Measurements from ENCODE around the gene SUGP1.

Gene SUGP1

DNA sequence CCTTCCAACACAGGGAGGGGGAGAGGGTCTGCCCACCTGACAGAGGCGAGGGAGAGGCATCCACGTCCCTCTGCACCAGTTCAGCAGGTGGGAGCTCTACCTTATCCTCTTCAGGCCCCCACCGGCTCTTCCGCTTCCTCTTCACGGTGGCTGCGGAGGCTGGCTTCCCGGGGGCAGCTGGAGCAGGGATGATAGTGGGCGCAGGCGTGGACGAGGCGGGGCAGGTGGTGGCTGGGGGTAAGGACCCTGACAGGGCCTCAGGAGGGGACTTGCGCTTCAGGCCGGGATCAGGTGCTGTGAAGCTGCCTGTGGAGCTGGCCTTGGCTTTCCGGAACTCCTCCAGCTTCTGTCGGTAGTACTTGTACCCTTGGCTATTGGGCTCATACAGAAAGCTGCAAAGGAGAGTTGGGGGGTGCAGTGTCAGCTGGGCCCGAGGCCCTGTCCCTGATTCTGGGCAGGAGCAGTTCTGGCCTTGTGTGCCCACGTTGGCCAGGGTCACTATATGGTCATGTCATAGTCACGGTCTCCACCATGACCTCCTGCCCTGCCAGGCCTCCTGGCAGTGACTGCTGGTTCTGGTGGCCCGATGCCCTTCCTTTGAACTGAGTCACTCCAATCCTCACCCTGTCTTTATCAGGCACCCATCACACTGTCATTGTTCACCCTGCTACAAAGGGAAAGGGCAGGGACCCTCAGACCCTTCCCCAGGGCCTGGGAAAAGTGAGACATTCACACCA is 23.2 kb downstream of the SUGP1 start:
- no peak for DNase-seq
- ATAC-seq (ENCODE audit: insufficient read depth, low read depth), result no peak
- no peak for TF ChIP-seq EZH2 (IDR thresholded peaks at IDR 0.05; ENCODE audit: borderline replicate concordance, low read depth, low read length, severe bottlenecking)
- TF ChIP-seq, protein P1, sequence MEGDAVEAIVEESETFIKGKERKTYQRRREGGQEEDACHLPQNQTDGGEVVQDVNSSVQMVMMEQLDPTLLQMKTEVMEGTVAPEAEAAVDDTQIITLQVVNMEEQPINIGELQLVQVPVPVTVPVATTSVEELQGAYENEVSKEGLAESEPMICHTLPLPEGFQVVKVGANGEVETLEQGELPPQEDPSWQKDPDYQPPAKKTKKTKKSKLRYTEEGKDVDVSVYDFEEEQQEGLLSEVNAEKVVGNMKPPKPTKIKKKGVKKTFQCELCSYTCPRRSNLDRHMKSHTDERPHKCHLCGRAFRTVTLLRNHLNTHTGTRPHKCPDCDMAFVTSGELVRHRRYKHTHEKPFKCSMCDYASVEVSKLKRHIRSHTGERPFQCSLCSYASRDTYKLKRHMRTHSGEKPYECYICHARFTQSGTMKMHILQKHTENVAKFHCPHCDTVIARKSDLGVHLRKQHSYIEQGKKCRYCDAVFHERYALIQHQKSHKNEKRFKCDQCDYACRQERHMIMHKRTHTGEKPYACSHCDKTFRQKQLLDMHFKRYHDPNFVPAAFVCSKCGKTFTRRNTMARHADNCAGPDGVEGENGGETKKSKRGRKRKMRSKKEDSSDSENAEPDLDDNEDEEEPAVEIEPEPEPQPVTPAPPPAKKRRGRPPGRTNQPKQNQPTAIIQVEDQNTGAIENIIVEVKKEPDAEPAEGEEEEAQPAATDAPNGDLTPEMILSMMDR (IDR thresholded peaks at IDR 0.05; ENCODE audit: borderline replicate concordance, extremely low read depth, low read length, poor library complexity, severe bottlenecking), result no peak

DNA sequence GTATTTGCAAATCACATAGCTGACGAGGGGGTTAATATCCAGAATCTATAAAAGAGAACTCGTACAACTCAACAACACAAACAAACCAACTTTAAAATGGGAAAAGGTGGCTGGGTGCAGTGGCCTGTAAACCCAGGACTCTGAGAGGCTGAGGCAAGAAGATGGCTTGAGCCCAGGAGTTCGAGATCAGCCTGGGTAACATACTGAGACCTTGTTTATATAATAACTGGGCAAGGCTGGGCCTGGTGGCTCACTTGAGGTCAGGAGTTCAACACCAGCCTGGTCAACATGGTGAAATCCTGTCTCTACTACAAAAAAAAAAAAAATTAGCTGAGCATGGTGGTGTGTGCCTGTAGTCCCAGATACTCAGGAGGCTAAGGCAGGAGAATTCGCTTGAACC is 25.4 kb downstream of the SUGP1 start:
- Histone ChIP-seq H3K4me3 (ENCODE audit: low read depth in 1 of 2, low read length in 2 of 2) (no peak overlapping the region), H3K27ac (ENCODE audit: low read length) (no peak overlapping the region), H3K9ac (ENCODE audit: low read depth, low read length) (no peak overlapping the region), H3K4me2 (ENCODE audit: insufficient read depth, low read length) (no peak overlapping the region), H3K79me2 (ENCODE audit: insufficient read depth, low read length) (no peaks in the 10 kb centered on the region), H2AFZ (ENCODE audit: low read depth, low read length) (no peak overlapping the region), H3K4me1 (ENCODE audit: insufficient read depth, low read length) (no peaks in the 10 kb centered on the region), H3K36me3 (ENCODE audit: insufficient read depth, low read length) (peaks cover 47% of the 10 kb centered on the region), H4K20me1 (ENCODE audit: insufficient read depth, low read length) (no peaks in the 10 kb centered on the region), H3K27me3 (ENCODE audit: insufficient read depth, low read length, poor library complexity) (no peaks in the 10 kb centered on the region), H3K9me3 (ENCODE audit: insufficient read depth, low read length, severe bottlenecking) (no peaks in the 10 kb centered on the region)
- DNase-seq (no peak), ATAC-seq (ENCODE audit: insufficient read depth, low read depth) (no peak)
- TF ChIP-seq, protein P1 (IDR thresholded peaks at IDR 0.05; ENCODE audit: borderline replicate concordance, extremely low read depth, low read length, poor library complexity, severe bottlenecking), result no peak
- no peak for TF ChIP-seq EZH2 (IDR thresholded peaks at IDR 0.05; ENCODE audit: borderline replicate concordance, low read depth, low read length, severe bottlenecking)

More for the DNA sequence above, 23.2 kb downstream of the SUGP1 start:
- Histone ChIP-seq H3K4me3 (ENCODE audit: low read depth in 1 of 2, low read length in 2 of 2) (no peak overlapping the region), H3K9ac (ENCODE audit: low read depth, low read length) (no peak overlapping the region), H4K20me1 (ENCODE audit: insufficient read depth, low read length) (no peaks in the 10 kb centered on the region), H3K27ac (ENCODE audit: low read length) (no peak overlapping the region), H2AFZ (ENCODE audit: low read depth, low read length) (no peak overlapping the region), H3K4me1 (ENCODE audit: insufficient read depth, low read length) (no peaks in the 10 kb centered on the region), H3K4me2 (ENCODE audit: insufficient read depth, low read length) (no peak overlapping the region), H3K79me2 (ENCODE audit: insufficient read depth, low read length) (no peaks in the 10 kb centered on the region), H3K36me3 (ENCODE audit: insufficient read depth, low read length) (peaks cover 62% of the 10 kb centered on the region), H3K27me3 (ENCODE audit: insufficient read depth, low read length, poor library complexity) (no peaks in the 10 kb centered on the region), H3K9me3 (ENCODE audit: insufficient read depth, low read length, severe bottlenecking) (no peaks in the 10 kb centered on the region)

DNA sequence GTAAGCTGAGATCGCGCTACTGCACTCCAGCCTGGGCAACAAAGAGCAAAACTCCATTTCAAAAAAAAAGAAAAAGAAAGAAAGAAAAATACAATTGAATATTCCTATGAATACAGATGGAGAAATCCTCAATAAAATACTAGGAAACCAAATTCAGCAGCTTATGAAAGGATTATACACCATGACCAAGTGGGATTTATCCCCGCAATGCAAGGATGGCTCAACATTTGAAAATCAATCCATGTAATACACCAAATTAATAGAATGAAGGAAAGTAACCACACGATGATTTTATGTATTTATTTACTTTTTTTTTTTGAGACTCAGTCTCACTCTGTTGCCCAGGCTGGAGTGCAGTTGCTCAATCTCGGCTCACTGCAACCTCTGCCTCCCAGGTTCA is 27.7 kb downstream of the SUGP1 start:
- no peaks in the 10 kb centered on the region for H3K4me1 ChIP-seq (ENCODE audit: insufficient read depth, low read length)
- DNase-seq (no peak), ATAC-seq (ENCODE audit: insufficient read depth, low read depth) (no peak)
- no peaks in the 10 kb centered on the region for H3K9me3 ChIP-seq (ENCODE audit: insufficient read depth, low read length, severe bottlenecking)
- H3K9ac ChIP-seq (ENCODE audit: low read depth, low read length), result no peak overlapping the region
- TF ChIP-seq, protein P1 (IDR thresholded peaks at IDR 0.05; ENCODE audit: borderline replicate concordance, extremely low read depth, low read length, poor library complexity, severe bottlenecking), result no peak
- no peak for TF ChIP-seq EZH2 (IDR thresholded peaks at IDR 0.05; ENCODE audit: borderline replicate concordance, low read depth, low read length, severe bottlenecking)
- H3K27me3 ChIP-seq (ENCODE audit: insufficient read depth, low read length, poor library complexity), result no peaks in the 10 kb centered on the region
- H2AFZ ChIP-seq (ENCODE audit: low read depth, low read length), result no peak overlapping the region
- H3K4me3 ChIP-seq (ENCODE audit: low read depth in 1 of 2, low read length in 2 of 2), result no peak overlapping the region
- H3K4me2 ChIP-seq (ENCODE audit: insufficient read depth, low read length), result no peak overlapping the region
- no peak overlapping the region for H3K27ac ChIP-seq (ENCODE audit: low read length)
- peaks cover 58% of the 10 kb centered on the region for H3K36me3 ChIP-seq (ENCODE audit: insufficient read depth, low read length)
- H3K79me2 ChIP-seq (ENCODE audit: insufficient read depth, low read length), result no peaks in the 10 kb centered on the region
- H4K20me1 ChIP-seq (ENCODE audit: insufficient read depth, low read length), result no peaks in the 10 kb centered on the region

Measured in DND-41 (cell line).